K562 (cell line): ENCODE results near the gene NAT14.
"Not testable (repeated sequence)": the region's sequence is repeated elsewhere in the genome, so short reads cannot be mapped to it uniquely, and the experiment has no call there.

Experiments
- RFX5 ChIP-seq: IDR thresholded peaks from 2 replicates; pipeline ENCODE4 v1.6.1; 2011; ENCODE audit warnings: low read depth, mild to moderate bottlenecking, improper control_type of control experiment, low read length
- SP1 ChIP-seq: sonication (generic); formaldehyde crosslinking; IDR thresholded peaks from 2 replicates; pipeline ENCODE4 v1.8.1; 2022; ENCODE audit warnings: mild to moderate bottlenecking, missing genetic modification reagents

DNA sequence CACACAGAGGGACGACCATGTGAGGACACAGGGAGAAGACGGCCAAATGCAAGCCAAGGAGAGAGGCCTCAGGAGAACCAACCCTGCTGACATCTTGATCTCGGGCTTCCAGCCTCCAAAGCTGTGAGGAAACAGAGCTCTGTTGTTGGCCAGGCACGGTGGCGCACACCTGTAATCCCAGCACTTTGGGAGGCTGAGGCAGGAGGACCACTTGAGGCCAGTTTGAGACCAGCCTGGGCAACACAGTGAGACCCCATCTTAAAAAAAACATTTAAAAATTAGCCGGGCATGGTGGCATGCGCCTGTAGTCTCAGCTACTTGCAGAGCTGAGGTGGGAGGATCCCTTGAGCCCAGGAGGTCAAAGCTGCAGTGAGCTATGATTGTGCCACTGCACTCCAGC is 49.3 kb downstream of the NAT14 start:
- not testable (repeated sequence) for TF ChIP-seq RFX5; SP1 (CRISPR knock-in tag)
